Parathyroid adenoma (tissue), 2 donors: ENCODE results near the gene FBLIM1.

Experiments used
- H2AFZ ChIP-seq: fragments of 300-600 bp; sonication (generic); one replicate; pipeline ENCODE4 v1.7.0; 2017; ENCODE audit warnings: antibody characterized with exemption, mild to moderate bottlenecking
- H3K27ac ChIP-seq: fragments of 300-600 bp; sonication (generic); one replicate; pipeline ENCODE4 v1.7.0; 2017
- H3K27me3 ChIP-seq: fragments of 300-600 bp; sonication (generic); one replicate; pipeline ENCODE4 v1.7.0; 2017; ENCODE audit warnings: low read length; ENCODE audit not compliant: control insufficient read depth, insufficient read depth
- H3K36me3 ChIP-seq: fragments of 300-600 bp; sonication (generic); one replicate; pipeline ENCODE4 v1.7.0; 2017; ENCODE audit warnings: low read length; ENCODE audit not compliant: control insufficient read depth, insufficient read depth
- H3K4me1 ChIP-seq: fragments of 300-600 bp; sonication (generic); one replicate; pipeline ENCODE4 v1.7.0; 2017; ENCODE audit warnings: control low read depth
- H3K4me2 ChIP-seq: fragments of 300-600 bp; sonication (generic); one replicate; pipeline ENCODE4 v1.7.0; 2017; ENCODE audit warnings: low read length
- H3K4me3 ChIP-seq: fragments of 300-600 bp; sonication (generic); one replicate; pipeline ENCODE4 v1.7.0; 2017; ENCODE audit warnings: low read depth, low read length
- H3K79me2 ChIP-seq: fragments of 300-600 bp; sonication (generic); one replicate; pipeline ENCODE4 v1.7.0; 2017; ENCODE audit warnings: control low read depth
- H3K9ac ChIP-seq: fragments of 300-600 bp; sonication (generic); one replicate; pipeline ENCODE4 v1.7.0; 2017; ENCODE audit warnings: mild to moderate bottlenecking
- H3K9me3 ChIP-seq: fragments of 300-600 bp; sonication (generic); one replicate; pipeline ENCODE4 v1.7.0; 2017; ENCODE audit warnings: low read length; ENCODE audit not compliant: control insufficient read depth
- CTCF ChIP-seq: fragments of 300-600 bp; sonication (generic); IDR thresholded peaks from one replicate; pipeline ENCODE4 v1.7.0; 2017; ENCODE audit warnings: antibody characterized with exemption, mild to moderate bottlenecking
- donor health status: primary hyperparathyroidism.

Gene FBLIM1

GRCh38 chr1:15786581-15786980 is 28.0 kb downstream of the FBLIM1 start:
- H3K79me2 ChIP-seq = no peaks in the 10 kb centered on the region
- H3K27me3 ChIP-seq = no peaks in the 10 kb centered on the region

GRCh38 chr1:15788624-15789301 is 30.2 kb downstream of the FBLIM1 start:
- Histone ChIP-seq H3K36me3 (no peaks in the 10 kb centered on the region), H3K4me2 (no peak overlapping the region), H3K9me3 (no peaks in the 10 kb centered on the region), H3K79me2 (no peaks in the 10 kb centered on the region), H3K27ac (no peak overlapping the region), H3K9ac (no peak overlapping the region), H3K4me1 (peaks cover 2% of the 10 kb centered on the region), H3K4me3 (no peak overlapping the region), H3K27me3 (no peaks in the 10 kb centered on the region), H2AFZ (no peak overlapping the region)
- TF ChIP-seq CTCF = no peak

More at GRCh38 chr1:15786581-15786980, 28.0 kb downstream of the FBLIM1 start:
- Histone ChIP-seq H2AFZ (no peak overlapping the region), H3K36me3 (no peaks in the 10 kb centered on the region), H3K4me1 (no peaks in the 10 kb centered on the region), H3K9me3 (no peaks in the 10 kb centered on the region), H3K9ac (no peak overlapping the region), H3K4me3 (no peak overlapping the region), H3K4me2 (no peak overlapping the region), H3K27ac (no peak overlapping the region)
- TF ChIP-seq CTCF = no peak

GRCh38 chr1:15796086-15796462 is 37.5 kb downstream of the FBLIM1 start:
- TF ChIP-seq CTCF = no peak
- Histone ChIP-seq H3K4me1 (peaks cover 11% of the 10 kb centered on the region), H3K27ac (no peak overlapping the region), H3K9ac (no peak overlapping the region), H3K36me3 (no peaks in the 10 kb centered on the region), H3K4me3 (no peak overlapping the region), H3K9me3 (no peaks in the 10 kb centered on the region), H2AFZ (no peak overlapping the region), H3K27me3 (no peaks in the 10 kb centered on the region), H3K4me2 (no peak overlapping the region), H3K79me2 (no peaks in the 10 kb centered on the region)

- TF ChIP-seq CTCF = no peak
- H2AFZ ChIP-seq = no peak overlapping the region
- H3K79me2 ChIP-seq = no peaks in the 10 kb centered on the region
- no peak overlapping the region for H3K4me2 ChIP-seq
- no peak overlapping the region for H3K9ac ChIP-seq
- no peaks in the 10 kb centered on the region for H3K9me3 ChIP-seq
- H3K27me3 ChIP-seq = no peaks in the 10 kb centered on the region
- H3K27ac ChIP-seq = no peak overlapping the region
- no peak overlapping the region for H3K4me3 ChIP-seq
- H3K36me3 ChIP-seq = no peaks in the 10 kb centered on the region
- H3K4me1 ChIP-seq = peaks cover 9% of the 10 kb centered on the region
Observed at GRCh38 chr1:15797614-15798390, 39.2 kb downstream of the FBLIM1 start.
